GM23338 (cell line): ENCODE measurements around the gene APBA1. TPM values are rescaled to one million over a fixed set of nuclear protein-coding genes. Genes with fewer than 3 reads are reported as not detected.

Experiments used
- ATAC-seq: fragments of 200-7000 bp; cut with Tn5 transposase; 3 replicates; pipeline ENCODE4 v1.9.1; 2020
- DNase-seq: peaks from one replicate; pipeline ENCODE4 v3.0.0-alpha.2; 2015; ENCODE audit warnings: low spot score
- H2AFZ ChIP-seq: fragments of 200-600 bp; sonication (generic); 2 replicates; pipeline ENCODE4 v1.8.0; 2016; ENCODE audit warnings: antibody characterized with exemption, mild to moderate bottlenecking, moderate library complexity
- H3F3A ChIP-seq: fragments of 200-600 bp; sonication (generic); replicated peaks from 2 replicates; pipeline ENCODE4 v1.8.0; 2017; ENCODE audit warnings: antibody characterized with exemption, mixed run types, low read depth
- H3K27ac ChIP-seq: fragments of 200-600 bp; sonication (generic); 2 replicates; pipeline ENCODE4 v1.6.1; 2016; ENCODE audit warnings: low read depth
- H3K27me3 ChIP-seq: fragments of 200-600 bp; sonication (generic); 2 replicates; pipeline ENCODE4 v1.8.0; 2016; ENCODE audit warnings: mild to moderate bottlenecking, mixed run types, moderate library complexity; ENCODE audit not compliant: insufficient read depth
- H3K36me3 ChIP-seq: fragments of 200-600 bp; sonication (generic); 2 replicates; pipeline ENCODE4 v1.8.0; 2016; ENCODE audit warnings: mild to moderate bottlenecking; ENCODE audit not compliant: insufficient read depth
- H3K4me1 ChIP-seq: fragments of 200-600 bp; sonication (generic); 2 replicates; pipeline ENCODE4 v1.8.0; 2016; ENCODE audit warnings: mild to moderate bottlenecking, moderate library complexity; ENCODE audit not compliant: insufficient read depth
- H3K4me2 ChIP-seq: fragments of 200-600 bp; sonication (generic); 2 replicates; pipeline ENCODE4 v1.7.1; 2017; ENCODE audit warnings: mixed run types
- H3K4me3 ChIP-seq: fragments of 200-600 bp; sonication (generic); 2 replicates; pipeline ENCODE4 v1.6.1; 2016; ENCODE audit warnings: mixed run types
- H3K79me2 ChIP-seq: fragments of 200-600 bp; sonication (generic); replicated peaks from 2 replicates; pipeline ENCODE4 v1.8.0; 2017; ENCODE audit warnings: mild to moderate bottlenecking; ENCODE audit not compliant: insufficient read depth
- H3K9me2 ChIP-seq: fragments of 200-600 bp; sonication (generic); 2 replicates; pipeline ENCODE4 v1.8.0; 2017; ENCODE audit not compliant: insufficient read depth
- H4K20me1 ChIP-seq: fragments of 200-600 bp; sonication (generic); replicated peaks from 2 replicates; pipeline ENCODE4 v1.8.0; 2017; ENCODE audit warnings: mild to moderate bottlenecking; ENCODE audit not compliant: insufficient read depth
- H3K27ac Mint-ChIP-seq: 2 replicates; pipeline ENCODE4 v1.8.0; 2020; ENCODE audit warnings: inconsistent platforms, mild to moderate bottlenecking, moderate library complexity, mixed read lengths
- H3K27me3 Mint-ChIP-seq: 3 replicates; pipeline ENCODE4 v1.8.0; 2022; ENCODE audit warnings: low read depth, mild to moderate bottlenecking, moderate library complexity, mixed read lengths, inconsistent platforms; ENCODE audit not compliant: insufficient read depth, poor library complexity
- H3K36me3 Mint-ChIP-seq: 3 replicates; pipeline ENCODE4 v1.8.0; 2021; ENCODE audit warnings: low read depth, mild to moderate bottlenecking, inconsistent platforms, moderate library complexity, mixed read lengths
- H3K4me1 Mint-ChIP-seq: 3 replicates; pipeline ENCODE4 v1.8.0; 2020; ENCODE audit warnings: mild to moderate bottlenecking, inconsistent platforms, mixed read lengths
- H3K4me3 Mint-ChIP-seq: 3 replicates; pipeline ENCODE4 v1.8.0; 2021; ENCODE audit warnings: moderate library complexity, mild to moderate bottlenecking, inconsistent platforms, mixed read lengths
- H3K9me3 Mint-ChIP-seq: 3 replicates; pipeline ENCODE4 v1.8.0; 2020; ENCODE audit warnings: moderate library complexity, mild to moderate bottlenecking, inconsistent platforms, mixed read lengths
- CREB1 ChIP-seq: fragments of 250-450 bp; sonication (Bioruptor Pico); IDR thresholded peaks from 2 replicates; pipeline ENCODE4 v1.5.0; 2020; ENCODE audit warnings: low read depth, mild to moderate bottlenecking, moderate library complexity
- CTCF ChIP-seq, 2 experiments: fragments of 200-600 bp in 1 of 2; sonication (generic) in 1 of 2; conservative IDR thresholded peaks; 2 replicates each; pipeline versions ENCODE4 v1.5.1 to v1.6.1; 2016 to 2017; ENCODE audit warnings: antibody characterized with exemption in 2 of 2, low read depth in 2 of 2, mild to moderate bottlenecking in 2 of 2, moderate library complexity in 1 of 2
- ETS1 ChIP-seq: IDR thresholded peaks from 2 replicates; pipeline ENCODE4 v1.6.1; 2016; ENCODE audit warnings: antibody characterized with exemption
- EZH2 ChIP-seq: fragments of 200-600 bp; sonication (generic); IDR thresholded peaks from one replicate; pipeline ENCODE4 v1.8.0; 2017; ENCODE audit warnings: antibody characterized with exemption, mild to moderate bottlenecking, low read depth; ENCODE audit not compliant: unreplicated experiment
- EZH2phosphoT487 ChIP-seq: fragments of 200-600 bp; sonication (generic); IDR thresholded peaks from one replicate; pipeline ENCODE4 v1.8.1; 2018; ENCODE audit warnings: antibody characterized with exemption; ENCODE audit not compliant: unreplicated experiment
- NANOG ChIP-seq: IDR thresholded peaks from 2 replicates; pipeline ENCODE4 v1.6.1; 2016; ENCODE audit warnings: antibody characterized with exemption, borderline replicate concordance
- POLR2AphosphoS5 ChIP-seq: IDR thresholded peaks from 2 replicates; pipeline ENCODE4 v1.6.1; 2016; ENCODE audit warnings: antibody characterized with exemption, low read depth
- REST ChIP-seq: IDR thresholded peaks from one replicate; pipeline ENCODE4 v1.6.1; 2018; ENCODE audit warnings: antibody characterized with exemption; ENCODE audit not compliant: unreplicated experiment
- STAT1 ChIP-seq: IDR thresholded peaks from one replicate; pipeline ENCODE4 v1.6.1; 2016; ENCODE audit warnings: antibody characterized with exemption; ENCODE audit not compliant: unreplicated experiment
- ZNF114 ChIP-seq: fragments of 250-450 bp; sonication (Bioruptor Pico); IDR thresholded peaks from 2 replicates; pipeline ENCODE4 v1.5.0; 2020; ENCODE audit warnings: mild to moderate bottlenecking, moderate library complexity
- ZNF331 ChIP-seq: fragments of 250-450 bp; sonication (Bioruptor Pico); IDR thresholded peaks from 2 replicates; pipeline ENCODE4 v1.5.0; 2020; ENCODE audit warnings: low read depth, mild to moderate bottlenecking, moderate library complexity
- polyA plus RNA-seq: library from polyadenylated mRNA; unstranded; fragments of >200 nt; fragmentation: Nextera tagmentation; extraction: Ambion mirVana; gene quantifications from 2 replicates; pipeline ENCODE4 v1.2.1, GENCODE V29; 2016
- total RNA-seq: library from RNA; depleted of rRNA; stranded (reverse); fragments of >200 nt; shearing (Covaris generic); gene quantifications from 2 replicates; pipeline ENCODE4 v1.2.3, GENCODE V29; 2014

APBA1 gene
- total and polyA plus RNA-seq, 2 experiments from 2014 or later = 0.26 to 1.0 TPM

- no peak overlapping the region for H2AFZ ChIP-seq
- Mint-ChIP-seq H3K9me3 (no peaks in the 10 kb centered on the region), H3K4me3 (no peak overlapping the region), H3K27ac (no peak overlapping the region), H3K36me3 (no peaks in the 10 kb centered on the region), H3K4me1 (peaks cover 2% of the 10 kb centered on the region; the same call in 1 of the 3 replicates), H3K27me3 (no peaks in the 10 kb centered on the region)
- H3K4me1 ChIP-seq = no peaks in the 10 kb centered on the region
- H3K9me2 ChIP-seq = no peaks in the 10 kb centered on the region
- H3K36me3 ChIP-seq = no peaks in the 10 kb centered on the region
- H3F3A ChIP-seq = no peaks in the 10 kb centered on the region
- ATAC-seq (no peak), DNase-seq (no peak)
- no peaks in the 10 kb centered on the region for H4K20me1 ChIP-seq
- H3K4me2 ChIP-seq = no peak overlapping the region
- H3K4me3 ChIP-seq = no peak overlapping the region
- no peak overlapping the region for H3K27ac ChIP-seq
- no peaks in the 10 kb centered on the region for H3K79me2 ChIP-seq
- TF ChIP-seq ZNF114 (CRISPR knock-in tag) (no peak), CTCF (conservative IDR thresholded peaks at IDR 0.05; ENCODE audit: low read depth in 2 of 2) (no peak), ZNF331 (CRISPR knock-in tag) (no peak), EZH2 (no peak), REST (no peak), STAT1 (no peak)
- no peaks in the 10 kb centered on the region for H3K27me3 ChIP-seq
These were observed 24.4 kb downstream of the APBA1 start for GRCh38 chr9:69647804-69648203.

GRCh38 chr9:69646810-69647209, 25.4 kb downstream of the APBA1 start:
- ATAC-seq (no peak), DNase-seq (no peak)
- no peaks in the 10 kb centered on the region for H3K4me1 ChIP-seq
- H3K4me2 ChIP-seq = no peak overlapping the region
- no peaks in the 10 kb centered on the region for H3F3A ChIP-seq
- no peaks in the 10 kb centered on the region for H3K79me2 ChIP-seq
- H3K4me3 ChIP-seq = no peak overlapping the region
- no peak overlapping the region for H3K4me3 Mint-ChIP-seq
- H3K4me1 Mint-ChIP-seq = peaks cover 2% of the 10 kb centered on the region; the same call in 1 of the 3 replicates
- H4K20me1 ChIP-seq = no peaks in the 10 kb centered on the region
- H3K9me3 Mint-ChIP-seq = no peaks in the 10 kb centered on the region
- no peak overlapping the region for H3K27ac Mint-ChIP-seq
- no peaks in the 10 kb centered on the region for H3K27me3 ChIP-seq
- H3K36me3 ChIP-seq = no peaks in the 10 kb centered on the region
- no peaks in the 10 kb centered on the region for H3K9me2 ChIP-seq
- no peaks in the 10 kb centered on the region for H3K36me3 Mint-ChIP-seq
- H2AFZ ChIP-seq = no peak overlapping the region
- no peaks in the 10 kb centered on the region for H3K27me3 Mint-ChIP-seq
- no peak overlapping the region for H3K27ac ChIP-seq
- TF ChIP-seq CTCF (conservative IDR thresholded peaks at IDR 0.05; ENCODE audit: low read depth in 2 of 2) (no peak), CREB1 (no peak), NANOG (no peak), ZNF331 (CRISPR knock-in tag) (no peak), STAT1 (no peak), ZNF114 (CRISPR knock-in tag) (no peak), REST (no peak), EZH2phosphoT487 (no peak), POLR2AphosphoS5 (no peak), ETS1 (no peak)
